NCI-H69 (cell line): ENCODE measurements around the gene MORN1.

Source experiments
- DNase-seq: peaks from one replicate; lab custom pipeline; 2025; lab: John Stamatoyannopoulos, UW

Gene MORN1

GRCh38 chr1:2374252-2375155 is 16.9 kb downstream of the MORN1 start:
- no peak for DNase-seq

- no peak for DNase-seq
Observed at GRCh38 chr1:2373551-2374251, 17.7 kb downstream of the MORN1 start.

GRCh38 chr1:2372551-2373490 is 18.5 kb downstream of the MORN1 start:
- DNase-seq: no peak

- no peak for DNase-seq
Observed at GRCh38 chr1:2368053-2368744, 23.2 kb downstream of the MORN1 start.

GRCh38 chr1:2363847-2364513 is 27.4 kb downstream of the MORN1 start:
- no peak for DNase-seq

GRCh38 chr1:2360588-2361364 is 30.6 kb downstream of the MORN1 start:
- no peak for DNase-seq

- no peak for DNase-seq
Observed at GRCh38 chr1:2358651-2359640, 32.4 kb downstream of the MORN1 start.

GRCh38 chr1:2358072-2358471 is 33.3 kb downstream of the MORN1 start:
- no peak for DNase-seq

- no peak for DNase-seq
Observed at GRCh38 chr1:2356911-2357845, 34.2 kb downstream of the MORN1 start.

GRCh38 chr1:2356401-2356800 is 35.0 kb downstream of the MORN1 start:
- no peak for DNase-seq

- DNase-seq: no peak
Observed at GRCh38 chr1:2355373-2356261, 35.7 kb downstream of the MORN1 start.

- no peak for DNase-seq
Observed at GRCh38 chr1:2354511-2355372, 36.6 kb downstream of the MORN1 start.

- no peak for DNase-seq
Observed at GRCh38 chr1:2353551-2354438, 37.6 kb downstream of the MORN1 start.

- no peak for DNase-seq
Observed at GRCh38 chr1:2352897-2353550, 38.3 kb downstream of the MORN1 start.
